ENCODE data around the gene TRAPPC4.
"Not testable (repeated sequence)": the region's sequence is repeated elsewhere in the genome, so short reads cannot be mapped to it uniquely, and the experiment has no call there.

Gene TRAPPC4

GRCh38 chr11:118980191-118980881, 38.2 kb upstream of the TRAPPC4 start:
- peak; percentile 37 for DNase-seq (ENCODE audit: low read depth)
- no peak for TF ChIP-seq CTCF (conservative IDR thresholded peaks at IDR 0.05; ENCODE audit: low read depth, low read length)

GRCh38 chr11:118984337-118984736, 34.2 kb upstream of the TRAPPC4 start:
- not testable (repeated sequence) for DNase-seq (ENCODE audit: low read depth); H3K4me3 ChIP-seq (ENCODE audit: low read depth, low read length)

More at GRCh38 chr11:118980191-118980881, 38.2 kb upstream of the TRAPPC4 start:
- no peak overlapping the region for H3K4me3 ChIP-seq (ENCODE audit: low read depth, low read length)

GRCh38 chr11:118984825-118985224, 33.7 kb upstream of the TRAPPC4 start:
- no peak overlapping the region for H3K4me3 ChIP-seq (ENCODE audit: low read depth, low read length)
- no peak for DNase-seq (ENCODE audit: low read depth)
- TF ChIP-seq CTCF (conservative IDR thresholded peaks at IDR 0.05; ENCODE audit: low read depth, low read length): no peak

GRCh38 chr11:118988280-118988679, 30.3 kb upstream of the TRAPPC4 start:
- DNase-seq (ENCODE audit: low read depth): no peak
- no peak overlapping the region for H3K4me3 ChIP-seq (ENCODE audit: low read depth, low read length)
- TF ChIP-seq CTCF (conservative IDR thresholded peaks at IDR 0.05; ENCODE audit: low read depth, low read length): no peak

GRCh38 chr11:118991486-118992038, 27.0 kb upstream of the TRAPPC4 start:
- not testable (repeated sequence) for H3K4me3 ChIP-seq (ENCODE audit: low read depth, low read length); DNase-seq (ENCODE audit: low read depth)

GRCh38 chr11:118996926-118997626, 21.5 kb upstream of the TRAPPC4 start:
- no peak for DNase-seq (ENCODE audit: low read depth)
- H3K4me3 ChIP-seq (ENCODE audit: low read depth, low read length): peak overlapping the region; percentile 85
- TF ChIP-seq CTCF (conservative IDR thresholded peaks at IDR 0.05; ENCODE audit: low read depth, low read length): peak; percentile 36

GRCh38 chr11:118997627-118998387, 20.8 kb upstream of the TRAPPC4 start, which contains the start of gene CENATAC:
TSS of gene CENATAC (plus strand) at chr11:118998138. CDS start at chr11:118998198, 60 bp downstream.
- H3K4me3 ChIP-seq (ENCODE audit: low read depth, low read length): peak within 1 kb of the TSS; percentile 85
- no peak for TF ChIP-seq CTCF (conservative IDR thresholded peaks at IDR 0.05; ENCODE audit: low read depth, low read length)
- peak; percentile 86 for DNase-seq (ENCODE audit: low read depth)

All from choroid plexus epithelial cell (primary cell).